Measurements from ENCODE around the gene ZNF853. TPM values are rescaled to one million over a fixed set of nuclear protein-coding genes. Genes with fewer than 3 reads are reported as not detected.

Gene ZNF853
- total RNA-seq, 1 donor from 2014 or later, result 4.9 TPM

- Histone ChIP-seq H3K9me3 (ENCODE audit: insufficient read depth, low read depth, low read length) (no peaks in the 10 kb centered on the region), H3K9ac (ENCODE audit: low read length) (no peak overlapping the region), H4K20me1 (ENCODE audit: insufficient read depth, low read length) (peaks cover 47% of the 10 kb centered on the region), H3K79me2 (ENCODE audit: insufficient read depth, low read length) (peaks cover 53% of the 10 kb centered on the region), H3K27ac (ENCODE audit: low read depth, low read length) (no peak overlapping the region), H2AFZ (ENCODE audit: low read depth, low read length) (no peak overlapping the region), H3K27me3 (ENCODE audit: insufficient read depth, low read length) (no peaks in the 10 kb centered on the region), H3K4me2 (ENCODE audit: low read length) (no peak overlapping the region), H3K36me3 (ENCODE audit: insufficient read depth, low read length) (peaks cover 4% of the 10 kb centered on the region), H3K4me3 (ENCODE audit: insufficient read depth, low read depth, low read length) (no peak overlapping the region), H3K4me1 (ENCODE audit: insufficient read depth, low read length) (peaks cover 11% of the 10 kb centered on the region)
- FAIRE-seq, result no peak
- TF ChIP-seq EZH2 (IDR thresholded peaks at IDR 0.05; ENCODE audit: insufficient read depth, low read length), result no peak
- TF ChIP-seq, protein P1, sequence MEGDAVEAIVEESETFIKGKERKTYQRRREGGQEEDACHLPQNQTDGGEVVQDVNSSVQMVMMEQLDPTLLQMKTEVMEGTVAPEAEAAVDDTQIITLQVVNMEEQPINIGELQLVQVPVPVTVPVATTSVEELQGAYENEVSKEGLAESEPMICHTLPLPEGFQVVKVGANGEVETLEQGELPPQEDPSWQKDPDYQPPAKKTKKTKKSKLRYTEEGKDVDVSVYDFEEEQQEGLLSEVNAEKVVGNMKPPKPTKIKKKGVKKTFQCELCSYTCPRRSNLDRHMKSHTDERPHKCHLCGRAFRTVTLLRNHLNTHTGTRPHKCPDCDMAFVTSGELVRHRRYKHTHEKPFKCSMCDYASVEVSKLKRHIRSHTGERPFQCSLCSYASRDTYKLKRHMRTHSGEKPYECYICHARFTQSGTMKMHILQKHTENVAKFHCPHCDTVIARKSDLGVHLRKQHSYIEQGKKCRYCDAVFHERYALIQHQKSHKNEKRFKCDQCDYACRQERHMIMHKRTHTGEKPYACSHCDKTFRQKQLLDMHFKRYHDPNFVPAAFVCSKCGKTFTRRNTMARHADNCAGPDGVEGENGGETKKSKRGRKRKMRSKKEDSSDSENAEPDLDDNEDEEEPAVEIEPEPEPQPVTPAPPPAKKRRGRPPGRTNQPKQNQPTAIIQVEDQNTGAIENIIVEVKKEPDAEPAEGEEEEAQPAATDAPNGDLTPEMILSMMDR (IDR thresholded peaks at IDR 0.05; ENCODE audit: insufficient read depth, low read depth, low read length), result no peak
- H3K27ac Mint-ChIP-seq (ENCODE audit: unreplicated experiment), result no peak overlapping the region
- peaks cover 28% of the 10 kb centered on the region for H3K36me3 Mint-ChIP-seq (ENCODE audit: low read depth, unreplicated experiment)
- H3K4me1 Mint-ChIP-seq (ENCODE audit: low read depth, unreplicated experiment), result peaks cover 12% of the 10 kb centered on the region
- no peak overlapping the region for H3K4me3 Mint-ChIP-seq (ENCODE audit: unreplicated experiment)
- no peak for DNase-seq (ENCODE audit: low read depth)
- no peaks in the 10 kb centered on the region for H3K27me3 Mint-ChIP-seq (ENCODE audit: low read depth, unreplicated experiment)
- peaks cover 1% of the 10 kb centered on the region for H3K9me3 Mint-ChIP-seq (ENCODE audit: unreplicated experiment)
These were observed 26.1 kb downstream of the ZNF853 start for GRCh38 chr7:6641305-6642035.

DNA sequence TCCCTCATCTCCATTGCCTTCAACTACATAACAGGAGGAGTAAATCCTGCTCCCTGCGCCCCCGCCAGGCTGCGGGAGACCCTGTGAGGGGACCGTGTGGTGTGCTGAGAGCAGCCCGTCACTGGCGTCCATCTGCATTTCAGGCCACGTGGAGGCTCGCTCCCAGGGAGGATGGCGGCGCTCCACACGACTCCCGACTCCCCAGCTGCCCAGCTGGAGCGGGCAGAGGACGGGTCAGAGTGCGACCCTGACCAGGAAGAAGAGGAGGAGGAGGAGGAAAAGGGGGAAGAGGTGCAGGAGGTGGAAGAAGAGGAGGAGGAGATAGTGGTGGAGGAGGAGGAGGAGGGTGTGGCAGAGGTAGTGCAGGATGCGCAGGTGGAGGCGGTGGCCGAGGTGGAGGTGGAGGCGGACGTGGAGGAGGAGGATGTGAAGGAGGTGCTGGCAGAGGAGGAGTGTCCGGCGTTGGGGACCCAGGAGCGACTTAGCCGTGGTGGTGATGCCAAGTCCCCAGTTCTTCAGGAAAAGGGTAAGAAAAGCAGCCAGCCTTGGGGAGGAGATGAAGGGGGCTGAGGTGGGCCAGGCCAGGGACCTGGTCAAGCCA lies 26.9 kb downstream of the ZNF853 start:
- peaks cover 34% of the 10 kb centered on the region for H3K36me3 Mint-ChIP-seq (ENCODE audit: low read depth, unreplicated experiment)
- FAIRE-seq (no peak), DNase-seq (ENCODE audit: low read depth) (no peak)
- Histone ChIP-seq H2AFZ (ENCODE audit: low read depth, low read length) (no peak overlapping the region), H3K4me3 (ENCODE audit: insufficient read depth, low read depth, low read length) (no peak overlapping the region), H4K20me1 (ENCODE audit: insufficient read depth, low read length) (peaks cover 54% of the 10 kb centered on the region), H3K79me2 (ENCODE audit: insufficient read depth, low read length) (peaks cover 53% of the 10 kb centered on the region), H3K27ac (ENCODE audit: low read depth, low read length) (no peak overlapping the region), H3K4me1 (ENCODE audit: insufficient read depth, low read length) (peaks cover 11% of the 10 kb centered on the region), H3K36me3 (ENCODE audit: insufficient read depth, low read length) (peaks cover 4% of the 10 kb centered on the region), H3K9ac (ENCODE audit: low read length) (no peak overlapping the region), H3K27me3 (ENCODE audit: insufficient read depth, low read length) (no peaks in the 10 kb centered on the region), H3K4me2 (ENCODE audit: low read length) (no peak overlapping the region), H3K9me3 (ENCODE audit: insufficient read depth, low read depth, low read length) (no peaks in the 10 kb centered on the region)
- TF ChIP-seq EZH2 (IDR thresholded peaks at IDR 0.05; ENCODE audit: insufficient read depth, low read length), result no peak
- TF ChIP-seq, protein P1 (IDR thresholded peaks at IDR 0.05; ENCODE audit: insufficient read depth, low read depth, low read length), result no peak
- H3K4me1 Mint-ChIP-seq (ENCODE audit: low read depth, unreplicated experiment), result peaks cover 12% of the 10 kb centered on the region
- H3K27me3 Mint-ChIP-seq (ENCODE audit: low read depth, unreplicated experiment), result no peaks in the 10 kb centered on the region
- H3K4me3 Mint-ChIP-seq (ENCODE audit: unreplicated experiment), result no peak overlapping the region
- H3K27ac Mint-ChIP-seq (ENCODE audit: unreplicated experiment), result no peak overlapping the region
- H3K9me3 Mint-ChIP-seq (ENCODE audit: unreplicated experiment), result peaks cover 1% of the 10 kb centered on the region

All from astrocyte (in vitro differentiated cells and primary cell).